NB4 (cell line): ENCODE measurements around the gene AIMP1.

Source experiments
- DNase-seq: peaks from one replicate; pipeline ENCODE4 v3.0.0; 2010; ENCODE audit warnings: low read depth
- H3K4me3 ChIP-seq: one replicate; pipeline ENCODE4 v1.5.1; 2011; ENCODE audit warnings: mild to moderate bottlenecking, low read depth, low read length, moderate library complexity
- CTCF ChIP-seq: IDR thresholded peaks from one replicate; pipeline ENCODE4 v1.5.1; 2012; ENCODE audit warnings: low read depth, low read length
- MAX ChIP-seq: IDR thresholded peaks from 2 replicates; pipeline ENCODE4 v1.6.1; 2011; ENCODE audit warnings: low read depth, low read length
- MYC ChIP-seq: IDR thresholded peaks from 2 replicates; pipeline ENCODE4 v1.6.1; 2011; ENCODE audit warnings: low read depth, low read length
- POLR2A ChIP-seq: IDR thresholded peaks from 2 replicates; pipeline ENCODE4 v1.6.1; 2011; ENCODE audit warnings: mild to moderate bottlenecking; ENCODE audit not compliant: insufficient read length; ENCODE audit errors: extremely low read depth

The AIMP1 gene

GRCh38 chr4:106277140-106277675 lies 39.1 kb upstream of the AIMP1 start:
- no peak for DNase-seq
- TF ChIP-seq POLR2A, result no peak
- no peak for TF ChIP-seq CTCF
- TF ChIP-seq MAX, result no peak
- TF ChIP-seq MYC, result no peak
- no peak overlapping the region for H3K4me3 ChIP-seq

- DNase-seq, result no peak
- no peak for TF ChIP-seq MYC
- TF ChIP-seq MAX, result no peak
- TF ChIP-seq POLR2A, result no peak
- TF ChIP-seq CTCF, result no peak
- H3K4me3 ChIP-seq, result no peak overlapping the region
These were observed 32.1 kb upstream of the AIMP1 start for GRCh38 chr4:106284227-106284626.

- TF ChIP-seq POLR2A, result no peak
- TF ChIP-seq MYC, result no peak
- TF ChIP-seq CTCF, result no peak
- TF ChIP-seq MAX, result no peak
- H3K4me3 ChIP-seq, result no peak overlapping the region
- DNase-seq, result no peak
These were observed 29.7 kb upstream of the AIMP1 start for GRCh38 chr4:106286611-106287010.

GRCh38 chr4:106287353-106287969 lies 28.9 kb upstream of the AIMP1 start:
- DNase-seq, result peak; percentile 80
- H3K4me3 ChIP-seq, result no peak overlapping the region
- TF ChIP-seq CTCF (no peak), POLR2A (no peak), MAX (peak; percentile 70), MYC (peak; percentile 86)

GRCh38 chr4:106289737-106290136 lies 26.6 kb upstream of the AIMP1 start:
- H3K4me3 ChIP-seq, result no peak overlapping the region
- DNase-seq, result no peak
- TF ChIP-seq POLR2A (no peak), CTCF (no peak), MAX (no peak), MYC (no peak)
